Osteoblast (primary cell): ENCODE data around the gene NRK. TPM values are rescaled to one million over a fixed set of nuclear protein-coding genes. Genes with fewer than 3 reads are reported as not detected.
"Not testable (repeated sequence)": the region's sequence is repeated elsewhere in the genome, so short reads cannot be mapped to it uniquely, and the experiment has no call there.

Source experiments
- DNase-seq: peaks from one replicate; pipeline ENCODE4 v3.0.0; 2011; ENCODE audit warnings: low spot score, mixed read lengths; ENCODE audit not compliant: insufficient read length; ENCODE audit errors: missing footprints
- H2AFZ ChIP-seq: 2 replicates; pipeline ENCODE4 v1.6.0; 2011; ENCODE audit warnings: mild to moderate bottlenecking, low read length
- H3K27ac ChIP-seq: 2 replicates; pipeline ENCODE4 v1.5.1; 2011; ENCODE audit warnings: mild to moderate bottlenecking, low read depth, low read length, moderate library complexity
- H3K27me3 ChIP-seq: 2 replicates; pipeline ENCODE4 v1.6.0; 2012; ENCODE audit warnings: mild to moderate bottlenecking, control low read depth, inconsistent platforms, low read length, moderate library complexity; ENCODE audit not compliant: insufficient read depth
- H3K36me3 ChIP-seq: 2 replicates; pipeline ENCODE4 v1.5.1; 2011; ENCODE audit warnings: mild to moderate bottlenecking, low read length, control low read depth, moderate library complexity; ENCODE audit not compliant: insufficient read depth
- H3K4me1 ChIP-seq: 2 replicates; pipeline ENCODE4 v1.5.1; 2011; ENCODE audit warnings: mild to moderate bottlenecking, low read length, control low read depth, moderate library complexity; ENCODE audit not compliant: insufficient read depth
- H3K4me2 ChIP-seq: 2 replicates; pipeline ENCODE4 v1.6.0; 2011; ENCODE audit warnings: mild to moderate bottlenecking, low read length; ENCODE audit not compliant: insufficient read depth
- H3K4me3 ChIP-seq: fragments of 200-600 bp; sonication (generic); 3 replicates; pipeline ENCODE4 v1.5.1; 2012; ENCODE audit warnings: mild to moderate bottlenecking, low read length, inconsistent platforms; ENCODE audit not compliant: insufficient read depth
- H3K79me2 ChIP-seq: 2 replicates; pipeline ENCODE4 v1.6.0; 2012; ENCODE audit warnings: mild to moderate bottlenecking, low read length, control low read depth, inconsistent platforms; ENCODE audit not compliant: insufficient read depth
- H3K9me3 ChIP-seq: 2 replicates; pipeline ENCODE4 v1.5.1; 2011; ENCODE audit warnings: low read depth, low read length, control low read depth
- H4K20me1 ChIP-seq: 2 replicates; pipeline ENCODE4 v1.6.0; 2012; ENCODE audit warnings: mild to moderate bottlenecking, low read length, control low read depth; ENCODE audit not compliant: insufficient read depth
- total RNA-seq: library from RNA; depleted of rRNA; stranded (reverse); fragments of >200 nt; gene quantifications from 2 replicates; pipeline ENCODE4 v1.2.3, GENCODE V29; 2012
- TF ChIP-seq, protein P1 (sequence below): IDR thresholded peaks from 2 replicates; pipeline ENCODE4 v1.5.1; 2011; ENCODE audit warnings: mild to moderate bottlenecking, low read depth, low read length, moderate library complexity; ENCODE audit errors: extremely low read depth

Gene NRK
- total RNA-seq, 1 donor: under 0.01 TPM

DNA sequence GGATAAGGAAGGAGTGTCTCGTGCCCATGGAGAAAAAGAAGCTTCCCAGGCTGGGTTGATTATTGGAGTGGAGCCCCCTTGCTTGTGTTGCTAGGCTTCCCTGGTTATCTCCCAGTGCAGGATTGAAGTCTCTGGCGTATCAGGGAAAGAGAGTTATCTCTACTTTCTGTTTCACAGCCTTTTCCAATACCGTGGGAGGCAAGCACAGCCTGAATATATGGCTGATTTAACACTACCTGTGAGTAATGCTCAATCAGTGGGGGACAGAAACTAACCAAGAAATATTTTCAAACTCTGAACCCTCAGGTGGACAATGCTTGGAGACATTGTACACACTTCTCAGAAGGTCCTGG, 151.0 kb downstream of the NRK start:
- Histone ChIP-seq H3K36me3 (no peaks in the 10 kb centered on the region), H3K4me3 (no peak overlapping the region), H2AFZ (no peak overlapping the region), H3K27ac (no peak overlapping the region), H3K4me1 (no peaks in the 10 kb centered on the region), H3K79me2 (no peaks in the 10 kb centered on the region), H3K9me3 (no peaks in the 10 kb centered on the region), H3K4me2 (no peak overlapping the region), H4K20me1 (no peaks in the 10 kb centered on the region), H3K27me3 (peaks cover 8% of the 10 kb centered on the region)
- no peak for DNase-seq
- TF ChIP-seq, protein P1, sequence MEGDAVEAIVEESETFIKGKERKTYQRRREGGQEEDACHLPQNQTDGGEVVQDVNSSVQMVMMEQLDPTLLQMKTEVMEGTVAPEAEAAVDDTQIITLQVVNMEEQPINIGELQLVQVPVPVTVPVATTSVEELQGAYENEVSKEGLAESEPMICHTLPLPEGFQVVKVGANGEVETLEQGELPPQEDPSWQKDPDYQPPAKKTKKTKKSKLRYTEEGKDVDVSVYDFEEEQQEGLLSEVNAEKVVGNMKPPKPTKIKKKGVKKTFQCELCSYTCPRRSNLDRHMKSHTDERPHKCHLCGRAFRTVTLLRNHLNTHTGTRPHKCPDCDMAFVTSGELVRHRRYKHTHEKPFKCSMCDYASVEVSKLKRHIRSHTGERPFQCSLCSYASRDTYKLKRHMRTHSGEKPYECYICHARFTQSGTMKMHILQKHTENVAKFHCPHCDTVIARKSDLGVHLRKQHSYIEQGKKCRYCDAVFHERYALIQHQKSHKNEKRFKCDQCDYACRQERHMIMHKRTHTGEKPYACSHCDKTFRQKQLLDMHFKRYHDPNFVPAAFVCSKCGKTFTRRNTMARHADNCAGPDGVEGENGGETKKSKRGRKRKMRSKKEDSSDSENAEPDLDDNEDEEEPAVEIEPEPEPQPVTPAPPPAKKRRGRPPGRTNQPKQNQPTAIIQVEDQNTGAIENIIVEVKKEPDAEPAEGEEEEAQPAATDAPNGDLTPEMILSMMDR: no peak

DNA sequence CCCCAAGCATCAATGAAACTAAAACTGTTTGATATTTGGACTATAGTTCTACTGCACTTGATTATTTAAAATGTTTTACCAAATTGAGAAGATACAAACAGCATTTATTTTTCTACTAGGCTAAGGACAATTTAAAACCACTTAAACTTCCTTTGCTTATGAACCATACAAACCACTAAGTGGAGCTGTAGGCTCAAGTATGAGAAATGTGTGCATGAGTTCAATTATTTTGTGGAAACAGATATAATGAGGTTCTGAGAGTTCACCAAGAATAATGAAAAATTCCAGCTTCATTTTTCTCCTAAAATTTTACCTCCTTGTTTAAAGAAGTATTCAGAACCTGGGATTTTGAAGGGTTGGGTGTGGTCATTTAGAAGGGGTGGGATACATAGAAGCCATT, 153.0 kb downstream of the NRK start:
- Histone ChIP-seq H3K27me3 (peaks cover 8% of the 10 kb centered on the region), H3K4me2 (no peak overlapping the region), H3K4me3 (no peak overlapping the region), H3K36me3 (no peaks in the 10 kb centered on the region), H3K79me2 (no peaks in the 10 kb centered on the region), H3K4me1 (no peaks in the 10 kb centered on the region), H3K9me3 (no peaks in the 10 kb centered on the region), H4K20me1 (no peaks in the 10 kb centered on the region), H3K27ac (no peak overlapping the region), H2AFZ (no peak overlapping the region)
- TF ChIP-seq, protein P1: no peak
- no peak for DNase-seq

DNA sequence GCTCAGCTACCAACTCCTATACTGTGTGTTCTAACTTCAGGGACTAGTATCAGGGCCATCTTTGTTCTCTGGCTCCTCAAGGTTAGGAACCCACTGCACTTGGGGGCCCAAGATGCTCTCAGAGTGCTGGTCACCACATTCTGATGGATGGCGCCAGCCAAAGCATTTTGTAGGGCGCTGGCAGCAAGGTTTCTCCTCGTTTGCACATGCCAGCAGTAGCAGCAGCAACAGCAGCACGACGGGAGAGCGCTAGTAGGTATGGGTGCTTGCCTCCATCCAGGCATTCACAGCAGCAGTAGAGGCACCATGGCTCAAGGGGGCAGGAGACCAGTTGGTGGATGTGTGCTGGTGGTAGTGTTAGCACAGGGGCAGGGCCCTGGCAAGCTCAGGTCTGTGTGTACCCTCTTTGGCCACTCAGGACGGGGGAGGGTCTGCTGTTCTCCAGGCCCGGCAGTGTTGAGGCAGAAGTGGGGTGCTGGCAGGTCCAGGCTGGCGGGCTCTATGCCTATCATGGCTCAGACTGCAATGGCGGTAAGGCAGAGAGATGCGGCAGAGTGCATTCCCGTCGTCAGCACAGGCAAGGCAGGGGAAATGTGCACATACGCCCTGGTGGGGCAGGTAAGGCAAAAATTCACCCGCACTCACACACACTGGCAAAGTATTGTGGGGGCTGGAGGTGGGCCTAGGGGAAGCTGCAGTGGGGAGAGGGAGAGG, 159.6 kb downstream of the NRK start:
- no peak overlapping the region for H3K27ac ChIP-seq
- H3K4me3 ChIP-seq: no peak overlapping the region
- H3K36me3 ChIP-seq: no peaks in the 10 kb centered on the region
- no peak overlapping the region for H3K4me2 ChIP-seq
- no peaks in the 10 kb centered on the region for H3K4me1 ChIP-seq
- H4K20me1 ChIP-seq: no peaks in the 10 kb centered on the region
- no peaks in the 10 kb centered on the region for H3K79me2 ChIP-seq
- no peaks in the 10 kb centered on the region for H3K27me3 ChIP-seq
- no peaks in the 10 kb centered on the region for H3K9me3 ChIP-seq
- TF ChIP-seq, protein P1: no peak
- H2AFZ ChIP-seq: no peak overlapping the region
- no peak for DNase-seq

DNA sequence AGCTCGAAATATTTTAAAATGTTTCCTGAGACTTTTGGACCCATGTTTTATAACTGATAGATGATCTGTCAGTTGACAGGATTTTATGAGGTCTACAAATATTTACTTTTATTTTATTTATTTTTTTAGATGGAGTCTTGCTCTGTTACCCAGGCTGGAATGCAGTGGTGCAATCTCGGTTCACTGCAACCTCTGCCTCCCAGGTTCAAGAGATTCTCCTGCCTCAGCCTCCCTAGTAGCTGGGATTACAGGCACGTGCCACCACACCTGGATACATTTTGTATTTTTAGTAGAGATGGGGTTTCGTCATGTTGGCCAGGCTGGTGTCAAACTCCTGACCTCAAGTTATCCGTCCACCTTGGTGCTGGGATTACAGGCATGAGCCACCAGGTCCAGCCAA, 166.1 kb downstream of the NRK start:
- H3K27ac ChIP-seq, DNase-seq, H4K20me1 ChIP-seq: not testable (repeated sequence)

More for the DNA sequence above, 166.1 kb downstream of the NRK start:
- H3K4me2 ChIP-seq, H3K27me3 ChIP-seq, H3K9me3 ChIP-seq, H3K79me2 ChIP-seq, H3K4me3 ChIP-seq, H2AFZ ChIP-seq, H3K36me3 ChIP-seq, H3K4me1 ChIP-seq: not testable (repeated sequence)
